Measurements from ENCODE around the gene HSPA1A. TPM values are rescaled to one million over a fixed set of nuclear protein-coding genes. Genes with fewer than 3 reads are reported as not detected.
"Not testable (repeated sequence)": the region's sequence is repeated elsewhere in the genome, so short reads cannot be mapped to it uniquely, and the experiment has no call there.

HSPA1A gene
- total RNA-seq, 1 donor from 2014 or later = 190 TPM

DNA sequence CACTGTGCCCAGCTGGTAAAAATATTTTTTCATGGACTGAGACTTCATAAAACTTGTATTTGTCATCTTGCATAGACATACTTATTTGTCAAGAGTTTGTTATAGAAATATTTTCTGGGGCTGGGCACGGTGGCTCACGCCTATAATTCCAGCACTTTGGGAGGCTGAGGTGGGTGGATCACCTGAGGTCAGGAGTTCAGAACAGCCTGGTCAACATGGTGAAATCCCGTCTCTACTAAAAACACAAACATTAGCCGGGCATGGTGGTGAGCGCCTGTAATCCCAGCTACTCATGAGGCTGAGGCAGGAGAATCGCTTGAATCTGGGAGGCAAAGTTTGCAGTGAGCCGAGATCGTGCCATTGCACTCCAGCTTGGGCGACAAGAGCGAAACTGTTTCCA lies 6.7 kb upstream of the HSPA1A start:
- H3K27me3 Mint-ChIP-seq; intact Hi-C loops (cut with micrococcal nuclease); H3K9me3 Mint-ChIP-seq; H3K4me3 Mint-ChIP-seq; DNase-seq; H3K27ac Mint-ChIP-seq: not testable (repeated sequence)
- Mint-ChIP-seq H3K36me3 (ENCODE audit: low read depth) (peaks cover 26% of the 10 kb centered on the region), H3K4me1 (peaks cover 33% of the 10 kb centered on the region)

DNA sequence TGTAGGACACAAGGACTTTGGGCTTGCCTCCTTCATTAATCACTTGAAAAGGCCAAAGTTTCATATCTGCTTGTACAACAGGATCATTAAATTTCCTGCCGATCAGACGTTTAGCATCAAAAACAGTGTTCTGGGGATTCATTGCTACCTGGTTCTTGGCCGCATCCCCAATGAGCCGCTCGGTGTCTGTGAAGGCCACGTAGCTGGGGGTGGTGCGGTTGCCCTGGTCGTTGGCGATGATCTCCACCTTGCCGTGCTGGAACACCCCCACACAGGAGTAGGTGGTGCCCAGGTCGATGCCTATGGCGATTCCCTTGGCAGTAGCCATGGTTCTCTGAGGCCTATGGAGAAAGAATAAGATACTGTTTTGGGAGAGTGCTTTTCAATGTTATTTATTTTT lies 3.7 kb upstream of the HSPA1A start:
- H3K27me3 Mint-ChIP-seq = no peaks in the 10 kb centered on the region
- H3K4me1 Mint-ChIP-seq = peaks cover 35% of the 10 kb centered on the region
- no peaks in the 10 kb centered on the region for H3K9me3 Mint-ChIP-seq
- no peak for DNase-seq
- peaks cover 12% of the 10 kb centered on the region for H3K36me3 Mint-ChIP-seq (ENCODE audit: low read depth)
- intact Hi-C loops (cut with micrococcal nuclease) = loop anchor here (2.0 to 5.0 kb wide), 2 partner anchors 17 to 34 kb away; partner anchors contain the start of genes VARS1 and VWA7
- H3K27ac Mint-ChIP-seq = no peak overlapping the region
- H3K4me3 Mint-ChIP-seq = no peak overlapping the region

GRCh38 chr6:31813465-31813849 lies 1.9 kb upstream of the HSPA1A start:
- H3K36me3 Mint-ChIP-seq (ENCODE audit: low read depth) = peaks cover 23% of the 10 kb centered on the region
- no peak for DNase-seq
- no peaks in the 10 kb centered on the region for H3K27me3 Mint-ChIP-seq
- H3K4me1 Mint-ChIP-seq = peaks cover 40% of the 10 kb centered on the region
- H3K9me3 Mint-ChIP-seq = no peaks in the 10 kb centered on the region
- intact Hi-C loops (cut with micrococcal nuclease) = loop anchor here (2.0 to 5.0 kb wide), 2 partner anchors 19 to 36 kb away; partner anchors contain the start of genes VARS1 and VWA7
- peak overlapping the region; percentile 97 for H3K4me3 Mint-ChIP-seq
- peak overlapping the region; percentile 91 for H3K27ac Mint-ChIP-seq

DNA sequence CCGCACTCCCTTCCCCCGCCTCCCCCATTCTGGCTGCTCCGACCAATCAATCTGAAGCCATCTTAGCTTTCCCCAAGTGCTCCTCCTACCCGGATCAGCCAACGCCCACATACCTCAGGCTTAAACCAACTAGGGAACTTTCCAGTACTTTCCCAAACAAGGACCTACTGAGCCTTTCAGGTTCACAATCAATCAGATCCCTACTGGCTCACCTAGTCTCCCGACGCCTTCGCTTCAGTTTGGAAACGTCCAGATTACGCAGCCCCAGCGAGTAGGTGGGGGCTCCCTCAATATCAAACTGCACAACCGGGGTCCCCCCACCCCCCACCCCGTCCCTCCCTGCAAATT lies 692 bp upstream of the HSPA1A start:
- peaks cover 25% of the 10 kb centered on the region for H3K36me3 Mint-ChIP-seq (ENCODE audit: low read depth)
- H3K27me3 Mint-ChIP-seq = no peaks in the 10 kb centered on the region
- peak; percentile 93 for DNase-seq
- H3K4me3 Mint-ChIP-seq = peak overlapping the region; percentile 97
- H3K4me1 Mint-ChIP-seq = peaks cover 46% of the 10 kb centered on the region
- H3K9me3 Mint-ChIP-seq = no peaks in the 10 kb centered on the region
- intact Hi-C loops (cut with micrococcal nuclease) = loop anchor here (2.0 to 5.0 kb wide), 2 partner anchors 20 to 37 kb away; partner anchors contain the start of gene VWA7
- peak overlapping the region; percentile 97 for H3K27ac Mint-ChIP-seq

DNA sequence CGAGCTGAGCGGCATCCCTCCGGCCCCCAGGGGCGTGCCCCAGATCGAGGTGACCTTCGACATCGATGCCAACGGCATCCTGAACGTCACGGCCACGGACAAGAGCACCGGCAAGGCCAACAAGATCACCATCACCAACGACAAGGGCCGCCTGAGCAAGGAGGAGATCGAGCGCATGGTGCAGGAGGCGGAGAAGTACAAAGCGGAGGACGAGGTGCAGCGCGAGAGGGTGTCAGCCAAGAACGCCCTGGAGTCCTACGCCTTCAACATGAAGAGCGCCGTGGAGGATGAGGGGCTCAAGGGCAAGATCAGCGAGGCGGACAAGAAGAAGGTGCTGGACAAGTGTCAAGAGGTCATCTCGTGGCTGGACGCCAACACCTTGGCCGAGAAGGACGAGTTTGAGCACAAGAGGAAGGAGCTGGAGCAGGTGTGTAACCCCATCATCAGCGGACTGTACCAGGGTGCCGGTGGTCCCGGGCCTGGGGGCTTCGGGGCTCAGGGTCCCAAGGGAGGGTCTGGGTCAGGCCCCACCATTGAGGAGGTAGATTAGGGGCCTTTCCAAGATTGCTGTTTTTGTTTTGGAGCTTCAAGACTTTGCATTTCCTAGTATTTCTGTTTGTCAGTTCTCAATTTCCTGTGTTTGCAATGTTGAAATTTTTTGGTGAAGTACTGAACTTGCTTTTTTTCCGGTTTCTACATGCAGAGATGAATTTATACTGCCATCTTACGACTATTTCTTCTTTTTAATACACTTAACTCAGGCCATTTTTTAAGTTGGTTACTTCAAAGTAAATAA lies 2.0 kb downstream of the HSPA1A start:
- peak; percentile 83 for DNase-seq
- Mint-ChIP-seq H3K36me3 (ENCODE audit: low read depth) (peaks cover 14% of the 10 kb centered on the region), H3K27ac (peak overlapping the region; percentile 96), H3K4me3 (peak overlapping the region; percentile 99), H3K4me1 (peaks cover 53% of the 10 kb centered on the region)
- intact Hi-C loops (cut with micrococcal nuclease); H3K27me3 Mint-ChIP-seq; H3K9me3 Mint-ChIP-seq: not testable (repeated sequence)

GRCh38 chr6:31817929-31818511 lies 2.7 kb downstream of the HSPA1A start:
- H3K27ac Mint-ChIP-seq = peak overlapping the region; percentile 96
- peaks cover 14% of the 10 kb centered on the region for H3K36me3 Mint-ChIP-seq (ENCODE audit: low read depth)
- intact Hi-C loops (cut with micrococcal nuclease); H3K9me3 Mint-ChIP-seq; H3K27me3 Mint-ChIP-seq: not testable (repeated sequence)
- peak; percentile 75 for DNase-seq
- H3K4me3 Mint-ChIP-seq = peak overlapping the region; percentile 99
- peaks cover 53% of the 10 kb centered on the region for H3K4me1 Mint-ChIP-seq

DNA sequence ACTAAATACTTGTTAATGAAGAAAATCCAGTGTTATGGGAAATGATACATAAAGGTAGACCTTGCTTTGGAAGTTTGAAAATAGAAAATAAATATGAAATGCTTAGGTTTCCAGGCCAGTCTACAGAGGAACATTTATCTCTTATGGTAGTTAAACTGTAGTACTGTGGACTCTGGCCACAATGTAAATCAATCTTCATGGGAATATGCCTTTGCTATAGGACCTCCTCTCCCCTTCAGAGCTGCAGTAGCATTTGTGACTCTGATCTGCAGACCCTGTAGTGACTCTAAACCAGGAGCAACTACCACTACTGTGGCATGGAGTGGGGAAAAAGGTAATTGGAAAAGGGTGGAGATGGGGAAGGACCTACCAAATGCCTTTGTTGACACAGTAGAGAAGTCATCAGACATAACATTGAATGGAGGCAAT lies 4.5 kb downstream of the HSPA1A start:
- H3K4me1 Mint-ChIP-seq = peaks cover 45% of the 10 kb centered on the region
- intact Hi-C loops (cut with micrococcal nuclease) = loop anchor here (10.0 kb wide), 2 partner anchors 245 to 325 kb away; partner anchors contain the start of genes LTA, MICB and TNF
- no peak for DNase-seq
- H3K27ac Mint-ChIP-seq = peak overlapping the region; percentile 31
- H3K27me3 Mint-ChIP-seq = no peaks in the 10 kb centered on the region
- H3K9me3 Mint-ChIP-seq = no peaks in the 10 kb centered on the region
- H3K4me3 Mint-ChIP-seq = peak overlapping the region; percentile 54
- H3K36me3 Mint-ChIP-seq (ENCODE audit: low read depth) = peaks cover 14% of the 10 kb centered on the region

DNA sequence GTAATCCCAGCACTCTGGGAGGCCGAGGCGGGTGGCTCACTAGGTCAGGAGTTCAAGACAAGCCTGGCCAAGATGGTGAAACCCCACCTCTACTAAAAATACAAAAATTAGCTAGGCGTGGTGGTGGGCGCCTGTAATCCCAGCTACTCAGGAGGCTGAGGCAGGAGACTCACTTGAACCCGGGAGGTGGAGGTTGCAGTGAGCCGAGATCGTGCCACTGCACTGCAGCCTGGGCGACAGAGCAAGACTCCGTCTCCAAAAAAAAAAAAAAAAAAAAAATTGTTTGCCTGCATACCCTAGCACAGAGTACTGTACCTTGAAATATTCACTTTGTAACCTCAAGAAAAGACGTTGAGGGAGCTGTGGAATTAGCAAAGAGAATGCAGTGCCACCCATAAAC lies 5.1 kb downstream of the HSPA1A start:
- not testable (repeated sequence) for H3K9me3 Mint-ChIP-seq, DNase-seq, H3K27ac Mint-ChIP-seq, H3K27me3 Mint-ChIP-seq
- H3K4me1 Mint-ChIP-seq = peaks cover 47% of the 10 kb centered on the region
- peaks cover 14% of the 10 kb centered on the region for H3K36me3 Mint-ChIP-seq (ENCODE audit: low read depth)
- intact Hi-C loops (cut with micrococcal nuclease) = loop anchor here (10.0 kb wide), 2 partner anchors 246 to 326 kb away; partner anchors contain the start of genes LTA, MICB and TNF
- peak overlapping the region; percentile 90 for H3K4me3 Mint-ChIP-seq

GRCh38 chr6:31821301-31822035 lies 6.1 kb downstream of the HSPA1A start:
- Mint-ChIP-seq H3K27me3 (no peaks in the 10 kb centered on the region), H3K4me1 (peaks cover 49% of the 10 kb centered on the region), H3K36me3 (ENCODE audit: low read depth) (peaks cover 14% of the 10 kb centered on the region), H3K4me3 (peak overlapping the region; percentile 90), H3K27ac (peak overlapping the region; percentile 95), H3K9me3 (no peaks in the 10 kb centered on the region)
- DNase-seq = peak; percentile 88
- intact Hi-C loops (cut with micrococcal nuclease) = loop anchor here (10.0 kb wide), 2 partner anchors 247 to 327 kb away; partner anchors contain the start of genes LTA, MICB and TNF

DNA sequence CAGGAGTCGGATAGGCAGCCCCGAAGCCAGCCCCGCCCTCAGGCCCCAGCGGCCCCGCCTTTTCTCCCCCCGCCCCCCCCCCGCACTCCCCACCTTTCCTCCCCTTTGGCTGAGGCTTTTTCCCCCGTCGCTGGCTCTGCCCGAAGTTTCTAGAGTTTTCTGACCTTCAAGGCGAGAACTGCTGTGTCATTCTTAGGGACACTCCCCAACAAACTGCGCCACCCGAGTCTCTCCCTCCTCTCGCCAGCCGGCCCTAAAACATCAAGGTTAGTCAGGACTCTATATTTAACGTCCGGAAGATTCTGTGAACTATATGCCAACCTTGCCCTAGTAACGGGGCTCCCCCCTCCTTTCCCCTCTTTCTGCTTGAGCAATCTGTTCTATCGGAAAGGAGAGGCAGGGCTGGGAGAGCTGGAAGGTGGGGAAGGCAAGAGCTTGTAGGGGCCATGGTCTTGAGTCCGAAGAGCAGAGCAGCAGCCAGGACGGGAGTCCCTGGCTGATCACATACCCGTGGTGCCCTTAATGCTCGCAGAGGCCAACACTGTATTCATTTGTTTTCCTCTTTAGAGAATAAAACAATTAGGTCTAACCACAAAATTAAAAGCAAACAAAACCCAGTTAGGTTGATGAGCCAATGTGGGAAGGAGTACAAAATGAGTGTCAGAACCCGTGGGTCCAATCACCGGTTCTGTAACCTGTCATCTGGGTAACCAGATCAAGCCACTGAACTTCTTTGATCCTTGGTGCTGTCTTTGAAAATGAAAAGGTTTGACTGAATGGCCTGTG lies 6.9 kb downstream of the HSPA1A start:
- H3K36me3 Mint-ChIP-seq (ENCODE audit: low read depth) = peaks cover 14% of the 10 kb centered on the region
- intact Hi-C loops (cut with micrococcal nuclease) = loop anchor here (10.0 kb wide), 2 partner anchors 247 to 327 kb away; partner anchors contain the start of genes LTA, MICB and TNF
- peaks cover 54% of the 10 kb centered on the region for H3K4me1 Mint-ChIP-seq

DNA sequence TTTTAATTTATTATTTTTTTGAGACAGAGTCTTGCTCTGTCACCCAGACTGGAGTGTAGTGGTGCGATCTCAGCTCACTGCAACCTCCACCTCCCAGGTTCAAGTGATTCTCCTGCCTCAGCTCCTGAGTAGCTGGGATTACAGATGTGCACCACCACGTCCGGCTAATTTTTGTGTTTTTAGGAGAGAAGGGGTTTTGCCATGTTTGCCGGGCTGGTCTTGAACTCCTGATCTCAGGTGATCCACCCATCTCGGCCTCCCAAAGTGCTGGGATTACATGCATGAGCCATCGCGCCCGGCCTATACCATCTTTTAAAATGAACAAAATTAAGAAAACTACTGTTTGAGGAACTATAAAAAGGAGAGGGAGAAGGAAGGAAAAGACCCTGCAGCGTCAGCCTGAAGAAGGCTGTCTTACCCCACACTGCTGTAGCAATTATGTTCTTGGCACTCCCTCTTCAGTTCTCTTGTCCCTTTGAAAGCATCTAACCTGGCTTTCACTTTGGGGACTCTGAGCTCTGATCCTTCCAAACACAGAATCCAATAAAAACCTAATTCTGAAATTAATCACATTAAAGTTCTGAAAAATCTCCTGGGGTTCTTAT lies 8.4 kb downstream of the HSPA1A start:
- H3K9me3 Mint-ChIP-seq; H3K36me3 Mint-ChIP-seq (ENCODE audit: low read depth): not testable (repeated sequence)
- H3K4me3 Mint-ChIP-seq = peak overlapping the region; percentile 21

More for the DNA sequence above, 6.9 kb downstream of the HSPA1A start:
- Mint-ChIP-seq H3K9me3 (no peaks in the 10 kb centered on the region), H3K27me3 (no peaks in the 10 kb centered on the region), H3K4me3 (peak overlapping the region; percentile 90), H3K27ac (peak overlapping the region; percentile 95)
- DNase-seq = peak; percentile 88

DNA sequence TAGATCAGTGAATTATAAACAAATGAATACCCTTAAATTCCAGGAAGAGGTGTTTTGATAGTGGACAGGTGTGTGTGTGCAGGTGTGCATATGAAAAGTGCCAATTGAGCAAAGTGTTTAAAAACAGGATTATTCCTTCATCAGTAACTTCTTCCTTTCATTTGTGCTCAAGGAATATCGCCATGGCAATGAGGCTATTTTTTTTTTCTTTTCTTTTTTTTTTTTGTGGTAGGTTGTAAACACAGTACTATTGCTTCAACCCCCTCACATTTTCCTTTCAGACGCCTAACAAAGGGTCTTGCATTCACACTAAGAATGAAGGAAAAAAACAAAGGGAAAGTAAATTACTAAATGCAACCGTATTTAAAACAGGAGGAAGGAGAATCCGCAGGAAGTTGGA lies 10.2 kb downstream of the HSPA1A start:
- H3K9me3 Mint-ChIP-seq = no peaks in the 10 kb centered on the region
- H3K27me3 Mint-ChIP-seq = no peaks in the 10 kb centered on the region
- intact Hi-C loops (cut with micrococcal nuclease) = loop anchor here (10.0 kb wide), 2 partner anchors 251 to 331 kb away; partner anchors contain the start of genes LTA, MICB and TNF
- H3K36me3 Mint-ChIP-seq (ENCODE audit: low read depth) = peaks cover 10% of the 10 kb centered on the region
- H3K27ac Mint-ChIP-seq = peak overlapping the region; percentile 93
- DNase-seq = no peak
- peak overlapping the region; percentile 87 for H3K4me3 Mint-ChIP-seq
- H3K4me1 Mint-ChIP-seq = peaks cover 36% of the 10 kb centered on the region

More for the DNA sequence above, 8.4 kb downstream of the HSPA1A start:
- peaks cover 43% of the 10 kb centered on the region for H3K4me1 Mint-ChIP-seq
- intact Hi-C loops (cut with micrococcal nuclease) = loop anchor here (10.0 kb wide), 2 partner anchors 249 to 329 kb away; partner anchors contain the start of genes LTA, MICB and TNF
- H3K27me3 Mint-ChIP-seq, DNase-seq: not testable (repeated sequence)
- peak overlapping the region; percentile 58 for H3K27ac Mint-ChIP-seq
